HL-60/S4 treated with phorbol 12-myristate 13-acetate at 8.2 ng/mL for 4 days and 3 days (cell line): ENCODE measurements around the gene ANKRD18B.
"Not testable (repeated sequence)": the region's sequence is repeated elsewhere in the genome, so short reads cannot be mapped to it uniquely, and the experiment has no call there.

Source experiments
- in situ Hi-C: fragments of 300-500 bp; cut with MboI; formaldehyde crosslinking; loops from 2 replicates; pipeline ENCODE4 v1.15.0; 2022; ENCODE audit warnings: low sequenced_read_pairs

ANKRD18B gene

GRCh38 chr9:33604936-33605335 is 80.9 kb downstream of the ANKRD18B start:
- in situ Hi-C loops = not testable (repeated sequence)

GRCh38 chr9:33611358-33611757 is 87.3 kb downstream of the ANKRD18B start:
- in situ Hi-C loops = no loop called here

GRCh38 chr9:33612410-33612809 is 88.4 kb downstream of the ANKRD18B start:
- in situ Hi-C loops = not testable (repeated sequence)

GRCh38 chr9:33614001-33614687 is 90.1 kb downstream of the ANKRD18B start:
- in situ Hi-C loops = no loop called here

GRCh38 chr9:33618370-33618769 is 94.3 kb downstream of the ANKRD18B start:
- in situ Hi-C loops = not testable (repeated sequence)

- in situ Hi-C loops = no loop called here
Observed at GRCh38 chr9:33619666-33620404, 95.8 kb downstream of the ANKRD18B start.

GRCh38 chr9:33620738-33621439 is 96.8 kb downstream of the ANKRD18B start:
- in situ Hi-C loops = no loop called here
